GM21529 (cell line): ENCODE results near the gene MYD88.
A peak's percentile ranks its signal among the peaks of the same experiment; 100 is the strongest.

Experiments
- ATAC-seq: cut with Tn5 transposase; IDR thresholded peaks from one replicate; pipeline ENCODE4 v1.9.1; 2021; ENCODE audit not compliant: unreplicated experiment

The MYD88 gene

GRCh38 chr3:38111696-38112377, 26.6 kb upstream of the MYD88 start:
- ATAC-seq, result no peak

- ATAC-seq, result no peak
Measured at GRCh38 chr3:38112378-38112761, 26.1 kb upstream of the MYD88 start.

- ATAC-seq, result no peak
Measured at GRCh38 chr3:38114052-38114874, 24.2 kb upstream of the MYD88 start.

- no peak for ATAC-seq
Measured at GRCh38 chr3:38114875-38115644, 23.4 kb upstream of the MYD88 start.

- no peak for ATAC-seq
Measured at GRCh38 chr3:38115645-38116427, 22.6 kb upstream of the MYD88 start.

GRCh38 chr3:38116471-38117162, 21.8 kb upstream of the MYD88 start:
- ATAC-seq, result no peak

GRCh38 chr3:38117163-38117716, 21.2 kb upstream of the MYD88 start:
- ATAC-seq, result no peak

GRCh38 chr3:38117748-38118420, 20.6 kb upstream of the MYD88 start:
- ATAC-seq, result peak; percentile 76

GRCh38 chr3:38118421-38119247, 19.8 kb upstream of the MYD88 start:
- ATAC-seq, result no peak

GRCh38 chr3:38119248-38119544, 19.3 kb upstream of the MYD88 start:
- no peak for ATAC-seq

- no peak for ATAC-seq
Measured at GRCh38 chr3:38119821-38120692, 18.4 kb upstream of the MYD88 start.

GRCh38 chr3:38120693-38121450, 17.6 kb upstream of the MYD88 start:
- no peak for ATAC-seq

GRCh38 chr3:38121451-38121831, 17.0 kb upstream of the MYD88 start:
- no peak for ATAC-seq

- ATAC-seq, result no peak
Measured at GRCh38 chr3:38121832-38122461, 16.5 kb upstream of the MYD88 start.

GRCh38 chr3:38122712-38123290, 15.7 kb upstream of the MYD88 start:
- ATAC-seq, result no peak
